Measurements from ENCODE around the gene FAM76A.
"Not testable (repeated sequence)": the region's sequence is repeated elsewhere in the genome, so short reads cannot be mapped to it uniquely, and the experiment has no call there.

The FAM76A gene

GRCh38 chr1:27725374-27726172 lies at the start of gene FAM76A:
Gene FAM76A, plus strand, starts transcription at chr1:27725961. Its CDS starts 120 bp downstream, at chr1:27726081.
- peak; percentile 100 for DNase-seq

- no peak for DNase-seq
Measured at GRCh38 chr1:27676410-27676809, 49.4 kb upstream of the FAM76A start.

GRCh38 chr1:27678747-27679146 lies 47.0 kb upstream of the FAM76A start:
- no peak for DNase-seq

- not testable (repeated sequence) for DNase-seq
Measured at GRCh38 chr1:27680225-27680791, 45.5 kb upstream of the FAM76A start.

- DNase-seq = not testable (repeated sequence)
Measured at GRCh38 chr1:27681580-27681979, 44.2 kb upstream of the FAM76A start.

GRCh38 chr1:27682351-27682944 lies 43.3 kb upstream of the FAM76A start:
- no peak for DNase-seq

- no peak for DNase-seq
Measured at GRCh38 chr1:27684176-27684575, 41.6 kb upstream of the FAM76A start.

- no peak for DNase-seq
Measured at GRCh38 chr1:27686223-27686990, 39.4 kb upstream of the FAM76A start.

GRCh38 chr1:27687906-27688305 lies 37.9 kb upstream of the FAM76A start:
- no peak for DNase-seq

- DNase-seq = no peak
Measured at GRCh38 chr1:27689423-27690173, 36.2 kb upstream of the FAM76A start.

GRCh38 chr1:27690183-27690582 lies 35.6 kb upstream of the FAM76A start:
- DNase-seq = no peak

GRCh38 chr1:27696835-27697234 lies 28.9 kb upstream of the FAM76A start:
- not testable (repeated sequence) for DNase-seq

GRCh38 chr1:27704958-27705357 lies 20.8 kb upstream of the FAM76A start:
- DNase-seq = no peak

- DNase-seq = no peak
Measured at GRCh38 chr1:27705545-27705944, 20.2 kb upstream of the FAM76A start.

GRCh38 chr1:27710574-27710973 lies 15.2 kb upstream of the FAM76A start:
- DNase-seq = no peak

- DNase-seq = no peak
Measured at GRCh38 chr1:27713139-27713725, 12.5 kb upstream of the FAM76A start.

GRCh38 chr1:27713869-27714513 lies 11.8 kb upstream of the FAM76A start:
- no peak for DNase-seq

GRCh38 chr1:27716262-27716895 lies 9.4 kb upstream of the FAM76A start:
- DNase-seq = no peak

GRCh38 chr1:27719286-27720251 lies 6.2 kb upstream of the FAM76A start:
- no peak for DNase-seq

GRCh38 chr1:27724961-27725373 lies 794 bp upstream of the FAM76A start:
- DNase-seq = peak; percentile 62

Measured in activated CD8-positive, alpha-beta memory T cell treated with anti-CD3 and anti-CD28 coated beads for 24 hours (primary cell).